ENCODE measurements around the gene OPN3.

Gene OPN3

DNA sequence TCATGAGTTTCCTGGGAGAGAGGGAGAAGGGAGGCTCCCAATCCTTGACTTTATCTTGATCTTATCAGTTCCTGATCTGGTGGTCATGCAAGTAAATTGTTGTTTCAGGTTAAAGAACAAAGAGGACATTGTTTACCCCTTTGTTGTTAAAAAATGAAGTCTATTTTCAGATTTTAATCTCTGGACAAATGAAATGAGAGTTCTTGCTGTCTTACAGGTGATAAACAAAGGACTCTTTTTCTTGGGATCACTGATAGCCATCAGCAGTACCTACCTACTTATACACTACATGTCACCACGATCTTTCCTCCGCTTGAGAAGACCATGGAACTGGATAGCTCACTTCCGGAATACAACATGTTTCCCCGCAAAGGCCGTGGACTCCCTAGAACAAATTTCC, 48.4 kb downstream of the OPN3 start:
- H2AK5ac ChIP-seq (ENCODE audit: low read length, severe bottlenecking): peak overlapping the region; percentile 47
- H3K9ac ChIP-seq (ENCODE audit: low read length): no peak overlapping the region
- H3K27ac ChIP-seq (ENCODE audit: low read length, poor library complexity, severe bottlenecking): peak overlapping the region; percentile 78
- H3K4me1 ChIP-seq (ENCODE audit: control insufficient read depth, insufficient read depth, low read depth, low read length): peaks cover 7% of the 10 kb centered on the region
- no peak overlapping the region for H2BK120ac ChIP-seq (ENCODE audit: low read depth, low read length)
- H3K79me1 ChIP-seq (replicated peaks; ENCODE audit: low read length, poor library complexity, severe bottlenecking): peaks cover under 1% of the 10 kb centered on the region
- no peak overlapping the region for H3K14ac ChIP-seq (ENCODE audit: low read length in 2 of 2)
- H3K9me3 ChIP-seq (ENCODE audit: control insufficient read depth, low read length): no peaks in the 10 kb centered on the region
- no peak for DNase-seq
- no peak overlapping the region for H2AFZ ChIP-seq (ENCODE audit: low read depth, low read length)
- no peak overlapping the region for H3K18ac ChIP-seq (ENCODE audit: low read depth in 1 of 2, low read length in 2 of 2)
- no peaks in the 10 kb centered on the region for H3K27me3 ChIP-seq (ENCODE audit: control insufficient read depth in 1 of 2, insufficient read depth in 1 of 2, low read length in 2 of 2)
- no peak overlapping the region for H4K8ac ChIP-seq (ENCODE audit: low read length)
- H3K4ac ChIP-seq (ENCODE audit: low read depth in 1 of 2, low read length in 2 of 2): no peak overlapping the region
- peaks cover 5% of the 10 kb centered on the region in 2 experiments for H3K36me3 ChIP-seq (ENCODE audit: control insufficient read depth in 1 of 2, insufficient read depth in 2 of 2, low read depth in 1 of 2, low read length in 2 of 2)
- no peak overlapping the region for H2BK15ac ChIP-seq (ENCODE audit: low read depth, poor library complexity, severe bottlenecking)
- H2BK12ac ChIP-seq (ENCODE audit: low read length in 2 of 2): no peak overlapping the region
- H3K23ac ChIP-seq (ENCODE audit: low read length in 2 of 2): no peak overlapping the region
- no peak overlapping the region for H3K4me3 ChIP-seq (ENCODE audit: insufficient read depth in 1 of 2, low read depth in 1 of 2, low read length in 2 of 2)
- no peak overlapping the region for H3K4me2 ChIP-seq (ENCODE audit: low read length, poor library complexity, severe bottlenecking)
- 71% methylated on average over 2 of the region's 5 CpGs for WGBS
- H2BK5ac ChIP-seq (ENCODE audit: low read depth, low read length, poor library complexity, severe bottlenecking): no peak overlapping the region
- no peak overlapping the region for H4K91ac ChIP-seq (ENCODE audit: low read length)

DNA sequence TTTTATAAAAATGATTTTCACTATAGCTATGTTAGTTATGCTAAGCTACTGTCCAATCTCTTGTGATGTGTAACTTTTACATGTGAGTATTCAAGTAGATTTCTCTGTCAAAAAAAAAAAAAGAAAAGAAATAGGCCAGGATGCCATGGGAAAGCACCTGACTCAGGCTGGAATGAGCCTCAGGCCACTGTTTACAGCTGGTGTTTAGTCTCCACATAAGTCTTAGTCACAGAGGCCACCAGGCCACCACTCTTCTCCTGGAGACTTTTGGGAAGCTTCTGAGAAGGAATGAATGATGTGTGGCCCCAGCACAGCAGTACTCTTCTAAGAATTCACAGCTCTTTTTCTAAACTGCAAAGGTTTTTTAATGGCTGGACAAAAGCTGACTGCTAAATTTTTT, 48.9 kb downstream of the OPN3 start:
- DNase-seq: peak; percentile 78
- Histone ChIP-seq H3K18ac (ENCODE audit: low read depth in 1 of 2, low read length in 2 of 2) (no peak overlapping the region), H4K91ac (ENCODE audit: low read length) (no peak overlapping the region), H2BK5ac (ENCODE audit: low read depth, low read length, poor library complexity, severe bottlenecking) (no peak overlapping the region), H3K9me3 (ENCODE audit: control insufficient read depth, low read length) (no peaks in the 10 kb centered on the region), H3K4me3 (ENCODE audit: insufficient read depth in 1 of 2, low read depth in 1 of 2, low read length in 2 of 2) (no peak overlapping the region), H2AK5ac (ENCODE audit: low read length, severe bottlenecking) (no peak overlapping the region), H2BK15ac (ENCODE audit: low read depth, poor library complexity, severe bottlenecking) (no peak overlapping the region), H2BK120ac (ENCODE audit: low read depth, low read length) (no peak overlapping the region), H3K27ac (ENCODE audit: low read length, poor library complexity, severe bottlenecking) (peak overlapping the region; percentile 78), H4K8ac (ENCODE audit: low read length) (no peak overlapping the region), H3K4me2 (ENCODE audit: low read length, poor library complexity, severe bottlenecking) (no peak overlapping the region), H3K36me3 (ENCODE audit: control insufficient read depth in 1 of 2, insufficient read depth in 2 of 2, low read depth in 1 of 2, low read length in 2 of 2) (peaks cover 5% of the 10 kb centered on the region in 2 experiments), H3K4me1 (ENCODE audit: control insufficient read depth, insufficient read depth, low read depth, low read length) (peaks cover 5% of the 10 kb centered on the region), H3K27me3 (ENCODE audit: control insufficient read depth in 1 of 2, insufficient read depth in 1 of 2, low read length in 2 of 2) (no peaks in the 10 kb centered on the region), H3K9ac (ENCODE audit: low read length) (no peak overlapping the region), H2AFZ (ENCODE audit: low read depth, low read length) (no peak overlapping the region), H3K23ac (ENCODE audit: low read length in 2 of 2) (no peak overlapping the region), H3K79me1 (replicated peaks; ENCODE audit: low read length, poor library complexity, severe bottlenecking) (no peaks in the 10 kb centered on the region), H3K4ac (ENCODE audit: low read depth in 1 of 2, low read length in 2 of 2) (no peak overlapping the region), H2BK12ac (ENCODE audit: low read length in 2 of 2) (no peak overlapping the region), H3K14ac (ENCODE audit: low read length in 2 of 2) (no peak overlapping the region)

GRCh38 chr1:241590719-241591118, 49.5 kb downstream of the OPN3 start:
- Histone ChIP-seq H2BK5ac (ENCODE audit: low read depth, low read length, poor library complexity, severe bottlenecking) (peak overlapping the region; percentile 15), H2BK12ac (ENCODE audit: low read length in 2 of 2) (no peak overlapping the region)

DNA sequence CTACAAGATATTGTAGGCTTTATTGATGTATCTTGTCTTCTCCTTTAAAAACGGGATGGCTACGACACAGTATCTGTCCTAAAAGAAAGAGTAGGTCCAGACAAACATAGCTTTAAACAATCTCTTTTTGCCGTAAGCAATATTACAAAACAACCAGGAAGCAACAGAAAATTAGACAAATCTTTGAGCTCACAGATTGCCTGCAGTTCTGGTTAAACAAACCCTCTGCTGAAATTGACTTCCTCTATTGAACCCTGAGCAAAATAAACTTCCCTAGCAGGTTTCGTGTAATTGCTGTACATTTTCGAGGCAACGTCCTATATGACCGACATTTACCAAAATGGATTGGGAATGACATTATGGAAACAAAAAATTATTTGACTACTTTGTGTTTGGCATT, 50.6 kb downstream of the OPN3 start:
- DNase-seq: no peak
- H2AFZ ChIP-seq (ENCODE audit: low read depth, low read length): no peak overlapping the region
- no peaks in the 10 kb centered on the region for H3K9me3 ChIP-seq (ENCODE audit: control insufficient read depth, low read length)
- H2BK15ac ChIP-seq (ENCODE audit: low read depth, poor library complexity, severe bottlenecking): no peak overlapping the region
- no peak overlapping the region for H3K4me3 ChIP-seq (ENCODE audit: insufficient read depth in 1 of 2, low read depth in 1 of 2, low read length in 2 of 2)
- H2BK120ac ChIP-seq (ENCODE audit: low read depth, low read length): no peak overlapping the region
- no peak overlapping the region for H2AK5ac ChIP-seq (ENCODE audit: low read length, severe bottlenecking)
- H3K27me3 ChIP-seq (ENCODE audit: control insufficient read depth in 1 of 2, insufficient read depth in 1 of 2, low read length in 2 of 2): no peaks in the 10 kb centered on the region
- WGBS: 97% methylated on average over 7 of the region's 7 CpGs
- no peak overlapping the region for H3K4me2 ChIP-seq (ENCODE audit: low read length, poor library complexity, severe bottlenecking)
- H3K23ac ChIP-seq (ENCODE audit: low read length in 2 of 2): no peak overlapping the region
- H2BK5ac ChIP-seq (ENCODE audit: low read depth, low read length, poor library complexity, severe bottlenecking): no peak overlapping the region
- H4K91ac ChIP-seq (ENCODE audit: low read length): no peak overlapping the region
- H4K8ac ChIP-seq (ENCODE audit: low read length): no peak overlapping the region
- no peak overlapping the region for H3K18ac ChIP-seq (ENCODE audit: low read depth in 1 of 2, low read length in 2 of 2)
- H3K14ac ChIP-seq (ENCODE audit: low read length in 2 of 2): no peak overlapping the region
- peaks cover 5% of the 10 kb centered on the region for H3K4me1 ChIP-seq (ENCODE audit: control insufficient read depth, insufficient read depth, low read depth, low read length)
- H3K4ac ChIP-seq (ENCODE audit: low read depth in 1 of 2, low read length in 2 of 2): no peak overlapping the region
- H3K79me1 ChIP-seq (replicated peaks; ENCODE audit: low read length, poor library complexity, severe bottlenecking): no peaks in the 10 kb centered on the region
- no peak overlapping the region for H3K9ac ChIP-seq (ENCODE audit: low read length)
- peaks cover 5% of the 10 kb centered on the region in 2 experiments for H3K36me3 ChIP-seq (ENCODE audit: control insufficient read depth in 1 of 2, insufficient read depth in 2 of 2, low read depth in 1 of 2, low read length in 2 of 2)
- H3K27ac ChIP-seq (ENCODE audit: low read length, poor library complexity, severe bottlenecking): no peak overlapping the region
- no peak overlapping the region for H2BK12ac ChIP-seq (ENCODE audit: low read length in 2 of 2)

More at GRCh38 chr1:241590719-241591118, 49.5 kb downstream of the OPN3 start:
- Histone ChIP-seq H3K9me3 (ENCODE audit: control insufficient read depth, low read length) (no peaks in the 10 kb centered on the region), H3K14ac (ENCODE audit: low read length in 2 of 2) (no peak overlapping the region), H4K8ac (ENCODE audit: low read length) (no peak overlapping the region), H3K36me3 (ENCODE audit: control insufficient read depth in 1 of 2, insufficient read depth in 2 of 2, low read depth in 1 of 2, low read length in 2 of 2) (peaks cover 5% of the 10 kb centered on the region in 2 experiments), H3K79me1 (replicated peaks; ENCODE audit: low read length, poor library complexity, severe bottlenecking) (no peaks in the 10 kb centered on the region), H2BK15ac (ENCODE audit: low read depth, poor library complexity, severe bottlenecking) (no peak overlapping the region), H3K27ac (ENCODE audit: low read length, poor library complexity, severe bottlenecking) (peak overlapping the region; percentile 67), H3K27me3 (ENCODE audit: control insufficient read depth in 1 of 2, insufficient read depth in 1 of 2, low read length in 2 of 2) (no peaks in the 10 kb centered on the region), H3K18ac (ENCODE audit: low read depth in 1 of 2, low read length in 2 of 2) (no peak overlapping the region), H2AK5ac (ENCODE audit: low read length, severe bottlenecking) (peak overlapping the region; percentile 43), H2AFZ (ENCODE audit: low read depth, low read length) (no peak overlapping the region), H3K9ac (ENCODE audit: low read length) (no peak overlapping the region), H2BK120ac (ENCODE audit: low read depth, low read length) (no peak overlapping the region), H3K4me2 (ENCODE audit: low read length, poor library complexity, severe bottlenecking) (no peak overlapping the region), H3K4me3 (ENCODE audit: insufficient read depth in 1 of 2, low read depth in 1 of 2, low read length in 2 of 2) (no peak overlapping the region), H3K4ac (ENCODE audit: low read depth in 1 of 2, low read length in 2 of 2) (no peak overlapping the region), H3K23ac (ENCODE audit: low read length in 2 of 2) (no peak overlapping the region), H3K4me1 (ENCODE audit: control insufficient read depth, insufficient read depth, low read depth, low read length) (peaks cover 5% of the 10 kb centered on the region), H4K91ac (ENCODE audit: low read length) (no peak overlapping the region)
- WGBS: 77% methylated on average over 4 of the region's 4 CpGs
- no peak for DNase-seq

Measured in mesenchymal stem cell (in vitro differentiated cells and primary cell).